H9 (cell line): ENCODE data around the gene GATAD2B. TPM values are rescaled to one million over a fixed set of nuclear protein-coding genes. Genes with fewer than 3 reads are reported as not detected.
A peak's percentile ranks its signal among the peaks of the same experiment; 100 is the strongest.

Experiments used
- DNase-seq: peaks from one replicate; pipeline ENCODE4 v3.0.0-alpha.2; 2017
- H2AFZ ChIP-seq: one replicate; pipeline ENCODE4 v1.6.1; 2013; ENCODE audit warnings: mild to moderate bottlenecking, low read length, control low read depth, moderate library complexity
- H2AK5ac ChIP-seq: 2 replicates; pipeline ENCODE4 v1.6.1; 2013; ENCODE audit warnings: low read length, control low read depth, mixed read lengths; ENCODE audit not compliant: insufficient read length
- H2BK120ac ChIP-seq: one replicate; pipeline ENCODE4 v1.6.1; 2013; ENCODE audit warnings: low read depth, mild to moderate bottlenecking, low read length, control low read depth, inconsistent platforms; ENCODE audit not compliant: poor library complexity, severe bottlenecking
- H2BK12ac ChIP-seq: 2 replicates; pipeline ENCODE4 v1.6.1; 2013; ENCODE audit warnings: low read length, control low read depth, mixed read lengths, low read depth; ENCODE audit not compliant: insufficient read length
- H2BK15ac ChIP-seq: 2 replicates; pipeline ENCODE4 v1.6.1; 2013; ENCODE audit warnings: low read depth, low read length, control low read depth
- H2BK20ac ChIP-seq: one replicate; pipeline ENCODE4 v1.6.1; 2013; ENCODE audit warnings: low read depth, mild to moderate bottlenecking, low read length, control low read depth, inconsistent platforms; ENCODE audit not compliant: poor library complexity, severe bottlenecking
- H2BK5ac ChIP-seq: 2 replicates; pipeline ENCODE4 v1.6.1; 2013; ENCODE audit warnings: low read length, control low read depth, mixed read lengths; ENCODE audit not compliant: insufficient read length
- H3K14ac ChIP-seq: 2 replicates; pipeline ENCODE4 v1.6.1; 2013; ENCODE audit warnings: low read length, control low read depth; ENCODE audit not compliant: insufficient read depth
- H3K18ac ChIP-seq: 2 replicates; pipeline ENCODE4 v1.6.1; 2013; ENCODE audit warnings: low read depth, mild to moderate bottlenecking, mixed read lengths, low read length, control low read depth; ENCODE audit not compliant: insufficient read length
- H3K23ac ChIP-seq: 2 replicates; pipeline ENCODE4 v1.6.1; 2013; ENCODE audit warnings: low read length, control low read depth, mixed read lengths, low read depth; ENCODE audit not compliant: insufficient read length
- H3K23me2 ChIP-seq: 2 replicates; pipeline ENCODE4 v1.6.1; 2013; ENCODE audit warnings: low read depth, mild to moderate bottlenecking, mixed read lengths, low read length, control low read depth; ENCODE audit not compliant: insufficient read length, poor library complexity, severe bottlenecking
- H3K27ac ChIP-seq: 2 replicates; pipeline ENCODE4 v1.5.1; 2013; ENCODE audit warnings: low read length, control low read depth, mixed read lengths, low read depth; ENCODE audit not compliant: insufficient read length
- H3K27me3 ChIP-seq: 2 replicates; pipeline ENCODE4 v1.6.1; 2013; ENCODE audit warnings: low read length, control low read depth, inconsistent platforms; ENCODE audit not compliant: insufficient read depth
- H3K4ac ChIP-seq: 2 replicates; pipeline ENCODE4 v1.6.1; 2013; ENCODE audit warnings: low read depth, mild to moderate bottlenecking, control low read depth, inconsistent platforms, low read length, moderate library complexity
- H3K4me1 ChIP-seq: 2 replicates; pipeline ENCODE4 v1.6.1; 2013; ENCODE audit warnings: low read length, control low read depth, inconsistent platforms; ENCODE audit not compliant: insufficient read depth
- H3K4me2 ChIP-seq: 2 replicates; pipeline ENCODE4 v1.6.1; 2013; ENCODE audit warnings: low read length, control low read depth, mixed read lengths; ENCODE audit not compliant: insufficient read length, insufficient read depth
- H3K56ac ChIP-seq: 2 replicates; pipeline ENCODE4 v1.6.1; 2013; ENCODE audit warnings: low read depth, mild to moderate bottlenecking, mixed read lengths, low read length, control low read depth; ENCODE audit not compliant: insufficient read length
- H3K79me1 ChIP-seq: 2 replicates; pipeline ENCODE4 v1.6.1; 2013; ENCODE audit warnings: low read depth, mild to moderate bottlenecking, moderate library complexity, low read length, control low read depth, inconsistent platforms; ENCODE audit not compliant: insufficient read depth, poor library complexity, severe bottlenecking
- H3K79me2 ChIP-seq: 2 replicates; pipeline ENCODE4 v1.6.1; 2013; ENCODE audit warnings: low read length, control low read depth, inconsistent platforms; ENCODE audit not compliant: insufficient read depth
- H3K9ac ChIP-seq: 2 replicates; pipeline ENCODE4 v1.6.1; 2013; ENCODE audit warnings: low read length, control low read depth, mixed read lengths; ENCODE audit not compliant: insufficient read length; ENCODE audit errors: extremely low read depth
- H3K9me3 ChIP-seq: one replicate; pipeline ENCODE4 v1.6.1; 2013; ENCODE audit warnings: low read depth, low read length, inconsistent platforms; ENCODE audit not compliant: control insufficient read depth
- H3T11ph ChIP-seq: one replicate; pipeline ENCODE4 v1.6.1; 2013; ENCODE audit warnings: mild to moderate bottlenecking, low read length, control low read depth, inconsistent platforms
- H4K20me1 ChIP-seq: one replicate; pipeline ENCODE4 v1.6.1; 2013; ENCODE audit not compliant: control insufficient read depth, insufficient read length, insufficient read depth
- H4K5ac ChIP-seq: 2 replicates; pipeline ENCODE4 v1.6.1; 2013; ENCODE audit warnings: low read depth, mild to moderate bottlenecking, mixed read lengths, low read length, control low read depth; ENCODE audit not compliant: insufficient read length
- H4K8ac ChIP-seq: replicated peaks from 2 replicates; pipeline ENCODE4 v1.6.1; 2013; ENCODE audit warnings: low read length, control low read depth, mixed read lengths, low read depth; ENCODE audit not compliant: insufficient read length
- H4K91ac ChIP-seq: 2 replicates; pipeline ENCODE4 v1.6.1; 2013; ENCODE audit warnings: low read depth, mild to moderate bottlenecking, moderate library complexity, mixed read lengths, low read length, control low read depth; ENCODE audit not compliant: insufficient read length
- H3K27ac Mint-ChIP-seq, 3 experiments: 2 replicates in 2 of 3; 3 replicates in 1 of 3; pipeline ENCODE4 v1.8.0; 2020 to 2021; ENCODE audit warnings: mixed read lengths in 3 of 3, mild to moderate bottlenecking in 1 of 3, moderate library complexity in 1 of 3
- H3K27me3 Mint-ChIP-seq: 2 replicates; pipeline ENCODE4 v1.8.0; 2021; ENCODE audit warnings: low read depth, mild to moderate bottlenecking, moderate library complexity, mixed read lengths
- H3K36me3 Mint-ChIP-seq, 3 experiments: 2 replicates in 2 of 3; 3 replicates in 1 of 3; pipeline ENCODE4 v1.8.0; 2020 to 2021; ENCODE audit warnings: low read depth in 3 of 3, mixed read lengths in 3 of 3; ENCODE audit not compliant: insufficient read depth in 1 of 3
- H3K4me1 Mint-ChIP-seq, 2 experiments: 2 replicates each; pipeline ENCODE4 v1.8.0; 2020; ENCODE audit warnings: mixed read lengths in 2 of 2
- H3K4me3 Mint-ChIP-seq, 2 experiments: 2 replicates in 1 of 2; 3 replicates in 1 of 2; pipeline ENCODE4 v1.8.0; 2020 to 2021; ENCODE audit warnings: mild to moderate bottlenecking in 2 of 2, mixed read lengths in 2 of 2, moderate library complexity in 1 of 2
- H3K9me3 Mint-ChIP-seq, 2 experiments: 2 replicates in 1 of 2; 3 replicates in 1 of 2; pipeline ENCODE4 v1.8.0; 2020; ENCODE audit warnings: mild to moderate bottlenecking in 2 of 2, mixed read lengths in 2 of 2, moderate library complexity in 1 of 2
- CTCF ChIP-seq: fragments of 200-600 bp; sonication (generic); conservative IDR thresholded peaks from 3 replicates; pipeline ENCODE4 v1.8.0; 2021; ENCODE audit warnings: antibody characterized with exemption, mild to moderate bottlenecking
- WGBS: extraction: QIAGEN DNeasy Blood & Tissue Kit; methylation state at CpG from one replicate; pipeline ENCODE4 v1.1.7; 2013; ENCODE audit warnings: missing lambda C conversion rate, low lambda C conversion rate, mixed read lengths; ENCODE audit not compliant: insufficient read length; ENCODE audit errors: extremely low coverage; 5-methylcytosine and 5-hydroxymethylcytosine counted together
- total RNA-seq: library from RNA; stranded (reverse); gene quantifications from 2 replicates; pipeline ENCODE4 v1.2.1, GENCODE V29; 2021

The GATAD2B gene
- total RNA-seq, 1 experiment from 2014 or later = 44.1 TPM

- no peak overlapping the region; a peak in 1 of 7 replicates for H3K27ac Mint-ChIP-seq
- no peaks in the 10 kb centered on the region for H3K79me2 ChIP-seq
- no peak overlapping the region for H3K4ac ChIP-seq
- no peak overlapping the region for H3T11ph ChIP-seq
- H3K4me3 Mint-ChIP-seq = peak overlapping the region; percentile 83 to 89
- no peak overlapping the region for H2BK12ac ChIP-seq
- no peak overlapping the region for H2AFZ ChIP-seq
- peaks cover 21 to 64% (median 54%) of the 10 kb centered on the region in 3 experiments; a peak in 6 of 7 replicates for H3K36me3 Mint-ChIP-seq
- H3K79me1 ChIP-seq = no peaks in the 10 kb centered on the region
- H3K9me3 Mint-ChIP-seq = no peaks in the 10 kb centered on the region
- no peaks in the 10 kb centered on the region for H3K27me3 Mint-ChIP-seq
- no peak overlapping the region for H3K4me2 ChIP-seq
- H2BK15ac ChIP-seq = no peak overlapping the region
- peaks cover 35 to 52% of the 10 kb centered on the region in 2 experiments for H3K4me1 Mint-ChIP-seq
- H3K9me3 ChIP-seq = no peaks in the 10 kb centered on the region
- H2BK5ac ChIP-seq = no peak overlapping the region
- H3K27me3 ChIP-seq = no peaks in the 10 kb centered on the region
- no peak for DNase-seq
- H3K9ac ChIP-seq = no peak overlapping the region
- no peak overlapping the region for H4K8ac ChIP-seq
- H2AK5ac ChIP-seq = no peak overlapping the region
- H3K4me1 ChIP-seq = peaks cover 5% of the 10 kb centered on the region; the same call in 1 of the 2 replicates
- no peak overlapping the region for H3K56ac ChIP-seq
- peaks cover 10% of the 10 kb centered on the region for H3K23me2 ChIP-seq
- no peak overlapping the region for H3K27ac ChIP-seq
- no peak overlapping the region for H3K23ac ChIP-seq
- no peak overlapping the region for H4K5ac ChIP-seq
- no peak overlapping the region for H2BK20ac ChIP-seq
- H4K91ac ChIP-seq = no peak overlapping the region
- H3K18ac ChIP-seq = no peak overlapping the region
- no peaks in the 10 kb centered on the region for H4K20me1 ChIP-seq
- no peak overlapping the region for H2BK120ac ChIP-seq
- no peak overlapping the region for H3K14ac ChIP-seq
- TF ChIP-seq CTCF = no peak
- no CpG with 5 or more reads among the region's 8 CpGs for WGBS
Observed at GRCh38 chr1:153774026-153774595, 148.7 kb downstream of the GATAD2B start.
